K562 (cell line): Measurements from ENCODE around the gene IL1RL2. TPM values are rescaled to one million over a fixed set of nuclear protein-coding genes. Genes with fewer than 3 reads are reported as not detected.

Experiments used
- GTF2E2 ChIP-seq: fragments of 200-800 bp; sonication (Bioruptor generic); IDR thresholded peaks from 2 replicates; pipeline ENCODE4 v1.6.1; 2016; ENCODE audit warnings: missing genetic modification characterization, missing compliant biosample characterization
- KAT7 ChIP-seq: sonication (generic); formaldehyde crosslinking; IDR thresholded peaks from 2 replicates; pipeline ENCODE4 v1.8.0; 2022; ENCODE audit warnings: missing genetic modification reagents, mild to moderate bottlenecking, borderline replicate concordance
- MLLT1 ChIP-seq, 2 experiments: fragments of 450-650 bp; IDR thresholded peaks; 2 replicates each; pipeline ENCODE4 v1.6.1; 2016
- SAFB ChIP-seq: fragments of 200-400 bp; formaldehyde crosslinking; IDR thresholded peaks from 2 replicates; pipeline ENCODE4 v1.6.1; 2017; ENCODE audit warnings: low read depth, low read length, borderline replicate concordance
- SIN3B ChIP-seq: fragments of 450-650 bp; IDR thresholded peaks from 2 replicates; pipeline ENCODE4 v1.6.1; 2017; ENCODE audit warnings: low read depth, mild to moderate bottlenecking, moderate library complexity
- SMAD4 ChIP-seq: fragments of 250-450 bp; sonication (Bioruptor Pico); conservative IDR thresholded peaks from 2 replicates; pipeline ENCODE4 v1.8.0; 2021; ENCODE audit warnings: inconsistent platforms, mild to moderate bottlenecking, moderate library complexity
- STAG1 ChIP-seq: sonication (generic); formaldehyde crosslinking; IDR thresholded peaks from 2 replicates; pipeline ENCODE4 v1.5.0; 2020; ENCODE audit warnings: missing genetic modification reagents, borderline replicate concordance
- ZC3H8 ChIP-seq: fragments of 450-650 bp; IDR thresholded peaks from 2 replicates; pipeline ENCODE4 v1.6.1; 2017
- polyA plus RNA-seq, 8 experiments: library from polyadenylated mRNA; depleted of rRNA in 4 of 8; stranded (reverse) in 5 of 8; unstranded in 3 of 8; fragments of >200 nt; fragmentation: Nextera tagmentation in 2 of 8; fragmentation: Illumina TruSeq in 1 of 8; extraction: Ambion mirVana in 2 of 8; extraction: Trizol in 1 of 8; gene quantifications; 2 replicates each; pipeline versions ENCODE4 v1.2.1 to v1.2.3, GENCODE V29; 2011 to 2014; ENCODE audit warnings: inconsistent platforms in 1 of 8, missing spikeins in 1 of 8
- total RNA-seq, 7 experiments: library from RNA; depleted of rRNA in 6 of 7; stranded (reverse); fragments of >200 nt in 6 of 7; fragmentation: Illumina TruSeq in 2 of 7; extraction: Trizol in 2 of 7; gene quantifications; 2 replicates each; pipeline versions ENCODE4 v1.2.1 to v1.2.3, GENCODE V29; 2011 to 2021; ENCODE audit warnings: low replicate concordance in 1 of 7
- TF ChIP-seq, protein P1 (sequence below), 2 experiments: fragments of 450-650 bp; formaldehyde crosslinking in 1 of 2; IDR thresholded peaks; 2 replicates each; pipeline versions ENCODE4 v1.4.0 to v1.6.1; 2014 to 2020; ENCODE audit warnings: mild to moderate bottlenecking in 2 of 2, borderline replicate concordance in 1 of 2, low read depth in 1 of 2

Gene IL1RL2
- total and polyA plus RNA-seq, 9 of the 15 experiments (the other 6 are each of a cell fraction or from before 2014, with no cell fraction given) = not detected

DNA sequence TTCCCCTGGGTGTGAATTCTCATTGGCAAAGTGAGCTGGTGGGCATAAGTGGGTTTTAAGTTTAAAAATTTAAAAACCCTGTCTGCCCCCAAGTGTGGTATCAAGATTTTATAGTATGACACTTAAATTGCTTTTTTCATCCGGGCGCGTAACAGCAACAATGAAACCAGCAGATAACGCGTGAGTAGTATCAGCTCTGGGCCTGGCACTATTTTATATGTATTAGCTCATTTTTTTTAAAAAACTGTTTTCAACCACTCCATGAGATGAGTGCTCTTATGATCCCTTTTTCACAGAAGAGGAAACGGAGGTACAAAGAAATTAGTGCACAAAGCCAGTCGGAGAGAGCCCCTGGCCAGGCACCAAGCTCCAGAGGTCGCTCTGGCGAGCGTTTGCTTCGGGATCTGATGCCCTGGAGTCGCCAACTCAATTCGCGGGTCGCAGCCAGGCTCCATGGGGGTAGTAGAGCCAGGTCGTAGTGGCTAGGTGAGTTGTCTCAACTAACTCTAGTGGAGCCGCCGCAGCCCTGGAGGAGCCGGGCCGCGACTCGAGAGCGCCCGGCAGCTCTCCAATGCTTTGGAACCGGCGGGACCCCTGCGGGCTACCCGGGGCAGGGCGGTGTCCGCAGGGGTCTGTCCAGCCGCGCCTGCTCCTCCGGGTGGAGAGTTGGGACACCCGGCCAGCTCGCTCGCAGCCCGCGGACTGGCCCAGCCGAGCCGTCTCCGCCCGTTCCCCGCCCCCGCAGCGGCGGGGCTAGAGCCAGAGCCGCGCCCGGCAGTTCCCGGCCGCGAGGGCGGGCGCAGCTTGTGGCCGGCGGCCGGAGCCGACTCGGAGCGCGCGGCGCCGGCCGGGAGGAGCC, 44.6 kb upstream of the IL1RL2 start, which contains the start of gene IL1R1 (continued):
- TF ChIP-seq, protein P1, sequence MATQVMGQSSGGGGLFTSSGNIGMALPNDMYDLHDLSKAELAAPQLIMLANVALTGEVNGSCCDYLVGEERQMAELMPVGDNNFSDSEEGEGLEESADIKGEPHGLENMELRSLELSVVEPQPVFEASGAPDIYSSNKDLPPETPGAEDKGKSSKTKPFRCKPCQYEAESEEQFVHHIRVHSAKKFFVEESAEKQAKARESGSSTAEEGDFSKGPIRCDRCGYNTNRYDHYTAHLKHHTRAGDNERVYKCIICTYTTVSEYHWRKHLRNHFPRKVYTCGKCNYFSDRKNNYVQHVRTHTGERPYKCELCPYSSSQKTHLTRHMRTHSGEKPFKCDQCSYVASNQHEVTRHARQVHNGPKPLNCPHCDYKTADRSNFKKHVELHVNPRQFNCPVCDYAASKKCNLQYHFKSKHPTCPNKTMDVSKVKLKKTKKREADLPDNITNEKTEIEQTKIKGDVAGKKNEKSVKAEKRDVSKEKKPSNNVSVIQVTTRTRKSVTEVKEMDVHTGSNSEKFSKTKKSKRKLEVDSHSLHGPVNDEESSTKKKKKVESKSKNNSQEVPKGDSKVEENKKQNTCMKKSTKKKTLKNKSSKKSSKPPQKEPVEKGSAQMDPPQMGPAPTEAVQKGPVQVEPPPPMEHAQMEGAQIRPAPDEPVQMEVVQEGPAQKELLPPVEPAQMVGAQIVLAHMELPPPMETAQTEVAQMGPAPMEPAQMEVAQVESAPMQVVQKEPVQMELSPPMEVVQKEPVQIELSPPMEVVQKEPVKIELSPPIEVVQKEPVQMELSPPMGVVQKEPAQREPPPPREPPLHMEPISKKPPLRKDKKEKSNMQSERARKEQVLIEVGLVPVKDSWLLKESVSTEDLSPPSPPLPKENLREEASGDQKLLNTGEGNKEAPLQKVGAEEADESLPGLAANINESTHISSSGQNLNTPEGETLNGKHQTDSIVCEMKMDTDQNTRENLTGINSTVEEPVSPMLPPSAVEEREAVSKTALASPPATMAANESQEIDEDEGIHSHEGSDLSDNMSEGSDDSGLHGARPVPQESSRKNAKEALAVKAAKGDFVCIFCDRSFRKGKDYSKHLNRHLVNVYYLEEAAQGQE (IDR thresholded peaks at IDR 0.05; ENCODE audit: borderline replicate concordance) = peak; percentile 32; the same call in 1 of the 2 replicates
- TF ChIP-seq, protein P1 (CRISPR knock-in tag; IDR thresholded peaks at IDR 0.05; ENCODE audit: low read depth) = no peak
- TF ChIP-seq SMAD4 (CRISPR knock-in tag) = peak; percentile 54; the same call in 1 of the 2 replicates
- TF ChIP-seq SIN3B = 0 out of 2 replicates have a peak, but pooled peaks have one; percentile 9
- TF ChIP-seq GTF2E2 = no peak
- no peak for TF ChIP-seq ZC3H8
- TF ChIP-seq STAG1 (CRISPR knock-in tag) = no peak
- TF ChIP-seq SAFB = no peak
- no peak for TF ChIP-seq MLLT1 (IDR thresholded peaks at IDR 0.05)
- TF ChIP-seq KAT7 (CRISPR knock-in tag) = no peak
- TF ChIP-seq, all 486 proteins: peak for 23
